Esophagus muscularis mucosa (tissue), 4 donors: Measurements from ENCODE around the gene BIN1. TPM values are rescaled to one million over a fixed set of nuclear protein-coding genes. Genes with fewer than 3 reads are reported as not detected.

Experiments used
- DNase-seq: peaks from one replicate; pipeline ENCODE4 v3.0.0-alpha.2; 2017; ENCODE audit errors: extremely low spot score
- H3K27ac ChIP-seq, 4 donors: fragments of 200-600 bp; sonication (generic); replicated peaks in 1 of 4; 1 replicate in 3 of 4; 2 replicates in 1 of 4; pipeline ENCODE4 v1.5.1; 2016 to 2019; ENCODE audit warnings: mild to moderate bottlenecking in 1 of 4
- H3K27me3 ChIP-seq, 4 donors: fragments of 200-600 bp; sonication (generic); one replicate each; pipeline versions ENCODE4 v1.5.1 to v1.6.0; 2016 to 2019
- H3K36me3 ChIP-seq, 4 donors: fragments of 200-600 bp; sonication (generic); one replicate each; pipeline ENCODE4 v1.5.1; 2016 to 2019
- H3K4me1 ChIP-seq, 4 donors: fragments of 200-600 bp; sonication (generic); one replicate each; pipeline ENCODE4 v1.5.1; 2016 to 2019
- H3K4me3 ChIP-seq, 4 donors: fragments of 200-600 bp; sonication (generic); 1 replicate in 2 of 4; 2 replicates in 2 of 4; pipeline ENCODE4 v1.5.1; 2016 to 2019; ENCODE audit warnings: mild to moderate bottlenecking in 4 of 4, moderate library complexity in 1 of 4
- H3K9me3 ChIP-seq, 4 donors: fragments of 200-600 bp; sonication (generic); 1 replicate in 3 of 4; 2 replicates in 1 of 4; pipeline ENCODE4 v1.5.1; 2016 to 2019
- EP300 ChIP-seq: sonication (generic); formaldehyde crosslinking; IDR thresholded peaks from one replicate; pipeline ENCODE4 v1.6.1; 2017; ENCODE audit warnings: antibody characterized with exemption
- POLR2A ChIP-seq: fragments of 450-650 bp; IDR thresholded peaks from one replicate; pipeline ENCODE4 v1.6.1; 2017; ENCODE audit warnings: antibody characterized with exemption, moderate library complexity, mild to moderate bottlenecking, low read depth
- POLR2AphosphoS5 ChIP-seq, 2 donors: sonication (generic); formaldehyde crosslinking; IDR thresholded peaks; one replicate each; pipeline ENCODE4 v1.6.1; 2017; ENCODE audit warnings: antibody characterized with exemption in 2 of 2
- WGBS: methylation state at CpG from one replicate; pipeline ENCODE4 v1.1.5; 2018; 5-methylcytosine and 5-hydroxymethylcytosine counted together
- intact Hi-C: fragments of 100-400 bp; cut with DNase I; formaldehyde crosslinking; loops from one replicate; pipeline ENCODE4 v1.15.1; 2023
- total RNA-seq, 4 donors: library from RNA; depleted of rRNA; stranded (reverse); fragments of >200 nt; gene quantifications; one replicate each; pipeline versions ENCODE4 v1.1.0 to v1.2.1, GENCODE V29; 2016
- TF ChIP-seq, protein P1 (sequence below), 3 experiments: fragments of 200-600 bp in 2 of 3; fragments of 450-650 bp in 1 of 3; sonication (generic) in 2 of 3; IDR thresholded peaks; one replicate each; pipeline ENCODE4 v1.5.1; 2017 to 2019; ENCODE audit warnings: antibody characterized with exemption in 3 of 3, mild to moderate bottlenecking in 2 of 3, moderate library complexity in 1 of 3

Gene BIN1
- total RNA-seq, 4 donors from 2014 or later = 32.4 to 78.2 (median 50.2) TPM

DNA sequence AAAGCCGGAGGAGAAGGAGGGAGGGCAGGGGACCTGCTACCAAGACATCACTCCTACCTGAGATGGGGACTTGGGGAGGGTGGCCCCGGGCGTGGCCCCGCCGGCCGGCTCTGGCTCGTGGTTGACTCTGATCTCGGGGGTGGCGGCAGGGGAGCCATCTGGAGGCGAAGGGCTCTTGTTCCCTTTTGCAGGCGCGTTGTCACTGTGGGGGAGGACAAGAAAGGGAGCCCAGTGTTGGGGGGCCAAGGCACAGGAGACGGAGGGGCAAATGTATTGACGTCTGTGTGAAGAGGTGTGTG is 48.1 kb downstream of the BIN1 start:
- Histone ChIP-seq H3K36me3 (peaks cover 0 to 88% (median 29%) of the 10 kb centered on the region in 4 donors), H3K9me3 (no peaks in the 10 kb centered on the region), H3K27me3 (no peaks in the 10 kb centered on the region), H3K27ac (no peak overlapping the region), H3K4me3 (no peak overlapping the region), H3K4me1 (peaks cover 3 to 13% (median 7%) of the 10 kb centered on the region in 4 donors)
- TF ChIP-seq POLR2AphosphoS5 (IDR thresholded peaks at IDR 0.05) (no peak), EP300 (no peak), POLR2A (no peak)
- TF ChIP-seq, protein P1, sequence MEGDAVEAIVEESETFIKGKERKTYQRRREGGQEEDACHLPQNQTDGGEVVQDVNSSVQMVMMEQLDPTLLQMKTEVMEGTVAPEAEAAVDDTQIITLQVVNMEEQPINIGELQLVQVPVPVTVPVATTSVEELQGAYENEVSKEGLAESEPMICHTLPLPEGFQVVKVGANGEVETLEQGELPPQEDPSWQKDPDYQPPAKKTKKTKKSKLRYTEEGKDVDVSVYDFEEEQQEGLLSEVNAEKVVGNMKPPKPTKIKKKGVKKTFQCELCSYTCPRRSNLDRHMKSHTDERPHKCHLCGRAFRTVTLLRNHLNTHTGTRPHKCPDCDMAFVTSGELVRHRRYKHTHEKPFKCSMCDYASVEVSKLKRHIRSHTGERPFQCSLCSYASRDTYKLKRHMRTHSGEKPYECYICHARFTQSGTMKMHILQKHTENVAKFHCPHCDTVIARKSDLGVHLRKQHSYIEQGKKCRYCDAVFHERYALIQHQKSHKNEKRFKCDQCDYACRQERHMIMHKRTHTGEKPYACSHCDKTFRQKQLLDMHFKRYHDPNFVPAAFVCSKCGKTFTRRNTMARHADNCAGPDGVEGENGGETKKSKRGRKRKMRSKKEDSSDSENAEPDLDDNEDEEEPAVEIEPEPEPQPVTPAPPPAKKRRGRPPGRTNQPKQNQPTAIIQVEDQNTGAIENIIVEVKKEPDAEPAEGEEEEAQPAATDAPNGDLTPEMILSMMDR (IDR thresholded peaks at IDR 0.05) = no peak
- DNase-seq = no peak
- WGBS = 83% methylated on average over 14 of the region's 14 CpGs
- intact Hi-C loops = no loop called here

DNA sequence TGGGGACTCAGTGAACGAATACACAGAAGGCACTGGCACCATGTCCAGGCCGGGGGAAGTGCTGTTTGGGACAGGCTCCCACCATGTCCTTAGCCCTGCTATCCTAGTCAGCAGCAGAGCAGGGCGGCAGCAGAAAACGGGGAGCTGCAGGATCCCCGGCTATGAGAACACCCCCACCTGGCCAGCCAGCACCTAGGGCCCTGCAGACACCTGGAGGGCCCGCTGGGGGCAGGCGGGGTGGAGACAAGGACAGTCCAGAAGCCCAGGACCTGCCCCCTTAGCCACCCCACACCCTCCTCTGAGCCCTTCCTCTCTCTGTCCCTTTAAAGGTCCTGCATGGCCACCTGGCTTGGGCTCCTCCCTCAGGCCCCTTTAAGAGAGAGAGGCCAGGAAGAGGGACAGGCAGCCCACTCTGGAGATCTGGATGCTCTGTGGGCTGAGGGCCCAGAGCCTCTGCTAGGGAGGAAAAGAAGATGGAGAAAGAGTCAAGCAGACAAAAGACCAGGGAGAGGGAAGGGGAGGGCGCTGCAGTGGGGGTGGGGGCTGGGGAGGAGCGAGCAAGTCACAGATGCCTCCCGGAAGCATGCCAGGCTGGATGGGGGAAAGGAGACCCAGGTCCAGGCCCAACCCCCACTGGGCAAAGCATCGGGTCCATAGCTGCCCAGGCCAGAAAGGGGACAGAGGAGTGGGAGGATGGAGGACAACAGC is 48.6 kb downstream of the BIN1 start:
- Histone ChIP-seq H3K4me3 (no peak overlapping the region), H3K27ac (no peak overlapping the region), H3K9me3 (no peaks in the 10 kb centered on the region), H3K36me3 (peaks cover 0 to 87% (median 31%) of the 10 kb centered on the region in 4 donors), H3K27me3 (no peaks in the 10 kb centered on the region), H3K4me1 (peaks cover 0 to 10% (median 7%) of the 10 kb centered on the region in 4 donors)
- WGBS = 88% methylated on average over 11 of the region's 11 CpGs
- intact Hi-C loops = no loop called here
- TF ChIP-seq POLR2A (no peak), EP300 (no peak), POLR2AphosphoS5 (IDR thresholded peaks at IDR 0.05) (no peak)
- TF ChIP-seq, protein P1 (IDR thresholded peaks at IDR 0.05) = no peak
- no peak for DNase-seq

DNA sequence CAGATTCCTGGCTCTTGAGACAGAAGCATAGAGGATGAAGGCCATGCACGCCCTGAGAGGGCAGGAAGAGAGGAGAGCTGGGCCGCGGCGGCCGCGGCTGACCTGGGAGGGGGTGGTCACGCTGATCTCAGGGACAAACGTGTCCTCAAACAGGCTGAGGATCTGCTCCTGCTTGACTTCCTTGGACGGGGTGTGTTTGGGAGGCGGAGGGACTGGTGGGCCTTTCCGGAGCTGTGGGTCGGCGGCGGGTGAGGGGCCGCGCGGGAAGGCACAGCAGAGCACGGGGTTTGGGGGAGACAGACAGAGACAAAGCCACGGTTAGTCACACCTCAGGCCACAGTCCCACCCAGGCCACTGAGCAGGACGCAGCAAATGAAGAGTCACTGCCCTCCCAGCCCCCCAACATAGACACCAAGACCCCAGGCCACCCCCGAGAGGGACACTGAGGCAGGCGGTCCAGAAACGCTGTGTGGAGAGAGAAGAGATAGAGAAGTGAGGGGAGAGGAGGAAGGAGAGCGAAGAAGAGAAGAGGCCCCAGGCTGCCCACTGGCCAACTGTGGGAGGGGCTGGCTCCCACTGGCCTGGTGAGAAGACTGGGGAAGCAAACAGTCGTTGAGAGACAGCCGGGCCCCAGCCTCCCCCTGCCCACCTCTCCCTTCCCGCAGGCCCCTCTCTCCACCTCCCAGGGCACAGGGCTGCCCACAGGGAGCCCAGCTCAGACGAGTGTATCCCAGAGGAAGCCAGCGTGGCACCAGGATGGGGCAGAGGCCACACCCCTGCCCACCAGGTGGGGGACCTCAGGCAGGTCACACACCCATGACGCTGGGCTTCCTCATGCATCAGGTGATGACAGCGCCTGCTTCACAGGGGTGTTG is 49.3 kb downstream of the BIN1 start:
- peaks cover 0 to 79% (median 31%) of the 10 kb centered on the region in 4 donors for H3K36me3 ChIP-seq
- peaks cover 0 to 10% (median 7%) of the 10 kb centered on the region in 4 donors for H3K4me1 ChIP-seq
- H3K4me3 ChIP-seq = no peak overlapping the region
- no peak overlapping the region for H3K27ac ChIP-seq
- WGBS = 89% methylated on average over 31 of the region's 31 CpGs
- TF ChIP-seq POLR2AphosphoS5 (IDR thresholded peaks at IDR 0.05) = no peak
- DNase-seq = no peak
- H3K27me3 ChIP-seq = no peaks in the 10 kb centered on the region
- intact Hi-C loops = no loop called here
- H3K9me3 ChIP-seq = no peaks in the 10 kb centered on the region

DNA sequence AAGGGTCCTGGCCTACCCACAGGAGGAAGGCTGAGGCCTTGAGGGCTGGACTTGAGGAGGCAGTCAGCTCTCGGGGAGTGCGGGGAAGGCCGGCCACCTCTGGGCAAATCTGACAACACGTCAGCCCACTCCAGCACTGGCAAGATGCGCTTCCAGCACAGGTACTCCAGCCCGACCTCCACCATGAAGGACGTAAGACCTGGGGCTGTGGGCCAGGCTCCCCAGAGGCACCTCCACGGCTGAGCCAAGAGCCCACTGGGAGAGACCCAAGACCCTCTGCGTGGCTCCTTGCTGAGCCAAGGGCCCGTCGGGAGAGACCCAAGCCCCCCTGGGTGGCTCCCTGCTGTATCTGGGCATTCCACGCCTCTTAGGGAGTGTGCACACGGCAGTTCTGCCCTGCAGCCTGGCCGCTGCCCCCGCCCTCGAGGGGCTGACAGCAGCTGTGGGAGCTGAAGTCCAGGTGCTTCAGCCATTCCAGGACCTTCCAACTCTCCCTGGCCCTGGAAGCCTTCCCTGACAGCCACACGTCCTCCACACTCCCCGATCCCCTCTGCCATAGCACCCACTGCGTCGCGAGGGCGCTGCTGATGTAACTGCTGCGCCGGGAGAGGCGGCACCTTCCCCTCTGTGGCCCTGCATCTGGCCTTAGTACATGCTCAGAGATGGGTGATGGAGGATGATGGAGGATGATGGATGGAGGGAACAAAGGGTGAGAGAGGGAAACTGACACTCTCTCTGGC is 50.2 kb downstream of the BIN1 start:
- no peaks in the 10 kb centered on the region for H3K9me3 ChIP-seq
- DNase-seq = no peak
- H3K27me3 ChIP-seq = no peaks in the 10 kb centered on the region
- intact Hi-C loops = no loop called here
- no peak overlapping the region for H3K27ac ChIP-seq
- H3K4me1 ChIP-seq = peaks cover 0 to 7% (median 4%) of the 10 kb centered on the region in 4 donors
- no peak for TF ChIP-seq POLR2A
- TF ChIP-seq POLR2AphosphoS5 (IDR thresholded peaks at IDR 0.05) = no peak
- TF ChIP-seq, protein P1 (IDR thresholded peaks at IDR 0.05) = no peak
- no peak for TF ChIP-seq EP300
- peaks cover 0 to 71% (median 29%) of the 10 kb centered on the region in 4 donors for H3K36me3 ChIP-seq
- 93% methylated on average over 17 of the region's 25 CpGs for WGBS
- H3K4me3 ChIP-seq = no peak overlapping the region

- no peak for TF ChIP-seq POLR2AphosphoS5 (IDR thresholded peaks at IDR 0.05)
- TF ChIP-seq EP300 = no peak
- no peak for TF ChIP-seq POLR2A
- TF ChIP-seq, protein P1 (IDR thresholded peaks at IDR 0.05) = no peak
- Histone ChIP-seq H3K4me1 (peaks cover 0 to 4% (median under 1%) of the 10 kb centered on the region in 4 donors), H3K9me3 (no peaks in the 10 kb centered on the region), H3K27me3 (no peaks in the 10 kb centered on the region), H3K4me3 (no peak overlapping the region), H3K27ac (no peak overlapping the region), H3K36me3 (peaks cover 0 to 65% (median 28%) of the 10 kb centered on the region in 4 donors)
- no peak for DNase-seq
- intact Hi-C loops = no loop called here
- 97% methylated on average over 10 of the region's 11 CpGs for WGBS
Observed at GRCh38 chr2:127056086-127056485, 50.9 kb downstream of the BIN1 start.
